Embryonic facial prominence (tissue), 1 donor: ENCODE results near the gene CSK.
"Not testable (repeated sequence)": the region's sequence is repeated elsewhere in the genome, so short reads cannot be mapped to it uniquely, and the experiment has no call there.

Experiments used
- DNase-seq: peaks from one replicate; pipeline ENCODE4 v3.0.0-alpha.2; 2016; ENCODE audit errors: extremely low spot score

Gene CSK

GRCh38 chr15:74770211-74770903 is 11.5 kb upstream of the CSK start:
- no peak for DNase-seq

- no peak for DNase-seq
Observed at GRCh38 chr15:74773329-74773728, 8.6 kb upstream of the CSK start.

GRCh38 chr15:74773731-74774252 is 8.1 kb upstream of the CSK start:
- no peak for DNase-seq

- DNase-seq = no peak
Observed at GRCh38 chr15:74775132-74775562, 6.7 kb upstream of the CSK start.

- no peak for DNase-seq
Observed at GRCh38 chr15:74775894-74776293, 6.0 kb upstream of the CSK start.

- DNase-seq = no peak
Observed at GRCh38 chr15:74776821-74777768, 4.8 kb upstream of the CSK start.

- no peak for DNase-seq
Observed at GRCh38 chr15:74777769-74778598, 3.9 kb upstream of the CSK start.

- no peak for DNase-seq
Observed at GRCh38 chr15:74778599-74778970, 3.3 kb upstream of the CSK start.

- DNase-seq = no peak
Observed at GRCh38 chr15:74779162-74779648, 2.7 kb upstream of the CSK start.

GRCh38 chr15:74780523-74781430 is 1.1 kb upstream of the CSK start:
- no peak for DNase-seq

- no peak for DNase-seq
Observed at GRCh38 chr15:74782259-74783071, 585 bp downstream of the CSK start.

- DNase-seq = no peak
Observed at GRCh38 chr15:74783072-74783807, 1.4 kb downstream of the CSK start.

- DNase-seq = no peak
Observed at GRCh38 chr15:74783808-74784175, 1.9 kb downstream of the CSK start.

- DNase-seq = no peak
Observed at GRCh38 chr15:74784426-74785193, 2.7 kb downstream of the CSK start.

GRCh38 chr15:74785194-74786032 is 3.5 kb downstream of the CSK start:
- no peak for DNase-seq

GRCh38 chr15:74786081-74786480 is 4.2 kb downstream of the CSK start:
- not testable (repeated sequence) for DNase-seq

- DNase-seq = no peak
Observed at GRCh38 chr15:74786551-74787165, 4.8 kb downstream of the CSK start.
